NAMALWA (cell line): ENCODE results near the gene PPWD1.
A peak's percentile ranks its signal among the peaks of the same experiment; 100 is the strongest.

Source experiments
- DNase-seq: peaks from one replicate; pipeline ENCODE4 v3.0.0-alpha.2; 2015; ENCODE audit warnings: low spot score

The PPWD1 gene

GRCh38 chr5:65624025-65624570 is 61.0 kb downstream of the PPWD1 start, which contains the start of gene TRIM23:
TSS of gene TRIM23 (minus strand) at chr5:65624333. CDS start at chr5:65624274, 59 bp downstream.
- DNase-seq: peak; percentile 96

DNA sequence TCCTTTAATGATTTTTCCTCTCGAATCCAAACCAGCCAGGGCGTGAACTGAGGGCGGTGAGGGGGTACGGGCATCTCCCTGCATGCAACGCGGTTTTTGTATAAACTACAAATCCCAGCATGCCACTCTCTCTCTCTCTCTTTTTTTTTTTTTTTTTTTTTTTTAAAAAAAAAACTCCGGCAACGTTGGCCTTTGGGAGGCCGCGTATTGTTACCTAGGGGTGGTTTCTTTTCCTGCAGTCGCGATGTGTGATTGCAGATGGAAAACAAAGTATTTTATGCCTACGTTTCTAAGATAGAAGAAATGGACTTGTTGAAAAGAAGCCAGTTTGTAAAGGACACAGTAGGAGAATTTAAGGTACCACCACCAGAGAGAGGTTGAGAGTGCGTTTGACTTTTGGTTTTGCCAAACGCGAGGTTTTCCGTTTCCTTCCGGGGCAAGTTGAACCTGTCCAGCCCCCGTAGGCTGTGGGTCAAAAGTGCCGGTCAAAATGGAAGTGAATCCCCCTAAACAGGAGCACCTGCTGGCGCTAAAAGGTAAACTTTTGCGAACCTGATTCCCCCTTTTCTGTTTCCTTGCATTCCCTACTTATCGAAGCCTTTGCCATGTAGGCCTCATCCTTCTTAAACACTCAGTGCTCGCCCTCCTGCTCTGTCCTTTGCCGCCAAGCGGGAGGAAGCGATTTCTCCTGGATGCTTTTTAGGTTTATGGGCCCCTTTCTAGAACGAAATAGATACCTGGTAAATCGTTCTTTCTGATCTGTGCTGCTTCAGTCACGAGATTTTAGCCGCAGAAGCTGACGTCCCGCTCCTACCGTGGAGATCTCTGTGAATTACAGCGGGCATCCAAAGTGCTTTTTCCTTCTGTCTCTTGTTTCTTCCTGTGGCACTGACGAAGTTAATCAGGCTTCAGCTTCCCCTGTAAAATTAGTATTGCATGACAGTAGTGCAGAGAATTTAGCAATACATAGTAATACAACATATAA is 61.8 kb downstream of the PPWD1 start, which contains the start of the genes SHLD3 and TRAPPC13:
Gene SHLD3, plus strand, starts transcription at position 457 of the 985 bp plus-strand sequence. CDS start 4,561 bp downstream, outside the sequence.
Gene TRAPPC13, plus strand, starts transcription at position 457 of the 985 bp plus-strand sequence. Its CDS starts 34 bp downstream, at position 491.
- DNase-seq: peak; percentile 92

DNA sequence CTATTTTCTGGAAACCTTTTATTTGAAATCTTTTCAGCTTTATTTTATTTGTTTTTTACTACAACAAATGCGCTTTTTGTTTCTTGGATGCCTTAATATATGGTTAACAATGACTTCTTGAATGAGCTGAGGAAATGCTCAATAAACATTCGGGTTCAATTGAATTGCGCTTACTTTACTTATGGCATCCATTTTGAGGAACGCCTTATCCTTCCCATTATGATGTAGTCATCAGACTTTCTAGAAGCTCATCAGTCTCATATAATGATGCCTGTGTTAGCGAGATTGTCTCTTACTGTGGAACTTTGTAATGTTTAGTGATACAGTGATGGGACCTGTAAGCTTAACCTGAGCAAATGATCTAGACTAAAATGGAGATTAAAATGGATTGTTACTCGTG is 62.6 kb downstream of the PPWD1 start:
- no peak for DNase-seq

DNA sequence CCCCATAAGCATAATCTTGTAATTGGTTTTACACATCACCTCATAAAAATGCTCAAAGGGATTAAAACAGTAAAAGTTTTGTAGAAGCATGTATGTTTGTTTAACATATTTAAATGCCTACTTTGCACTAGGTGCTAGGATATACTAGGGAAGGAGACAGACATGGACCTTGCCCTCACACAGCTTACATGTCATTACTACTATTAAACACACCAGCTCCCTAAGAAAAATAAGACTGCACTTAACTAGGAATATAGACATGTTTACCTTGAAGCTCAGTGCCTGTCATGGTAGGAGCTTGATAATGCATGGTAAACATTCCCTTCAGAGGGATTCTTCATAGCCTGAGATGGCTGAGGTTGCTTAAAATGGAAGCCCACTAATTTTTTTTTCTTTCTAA is 67.9 kb downstream of the PPWD1 start:
- DNase-seq: no peak
